ENCODE measurements around the gene EMID1.
"Not testable (repeated sequence)": the region's sequence is repeated elsewhere in the genome, so short reads cannot be mapped to it uniquely, and the experiment has no call there.

EMID1 gene

DNA sequence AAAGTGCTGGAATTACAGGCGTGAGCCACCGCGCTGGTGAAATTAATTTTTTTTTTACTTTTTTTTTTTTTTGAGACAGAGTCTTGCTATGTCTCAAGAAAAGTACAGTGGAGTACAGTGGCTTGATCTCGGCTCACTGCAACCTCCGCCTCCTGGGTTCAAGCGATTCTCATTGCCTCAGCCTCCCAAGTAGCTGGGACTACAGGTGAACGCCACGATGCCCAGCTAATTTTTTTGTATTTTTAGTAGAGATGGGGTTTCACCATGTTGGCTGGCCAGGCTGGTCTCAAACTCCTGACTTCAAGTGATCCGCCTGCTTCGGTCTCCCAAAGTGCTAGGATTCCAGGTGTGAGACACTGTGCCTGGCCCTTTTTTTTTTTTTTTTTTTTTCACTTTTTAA lies 42.2 kb downstream of the EMID1 start:
- not testable (repeated sequence) for H3K27ac Mint-ChIP-seq, DNase-seq, H3K4me3 Mint-ChIP-seq, H3K9me3 Mint-ChIP-seq, H3K4me1 Mint-ChIP-seq, H3K36me3 Mint-ChIP-seq
- CTCF ChIA-PET, result interaction anchor here (1.3 kb wide), 1 partner anchor 81 kb away, joined by 3 read pairs; no protein-coding TSS in a partner anchor
- H3K27me3 Mint-ChIP-seq, result peaks cover 31% of the 10 kb centered on the region

- no peak for DNase-seq
- CTCF ChIA-PET, result no interaction called here
- Mint-ChIP-seq H3K9me3 (no peaks in the 10 kb centered on the region), H3K4me1 (no peaks in the 10 kb centered on the region), H3K27ac (no peak overlapping the region), H3K36me3 (no peaks in the 10 kb centered on the region), H3K4me3 (no peak overlapping the region), H3K27me3 (peaks cover 19% of the 10 kb centered on the region)
These were observed 45.6 kb downstream of the EMID1 start for GRCh38 chr22:29251265-29251664.

DNA sequence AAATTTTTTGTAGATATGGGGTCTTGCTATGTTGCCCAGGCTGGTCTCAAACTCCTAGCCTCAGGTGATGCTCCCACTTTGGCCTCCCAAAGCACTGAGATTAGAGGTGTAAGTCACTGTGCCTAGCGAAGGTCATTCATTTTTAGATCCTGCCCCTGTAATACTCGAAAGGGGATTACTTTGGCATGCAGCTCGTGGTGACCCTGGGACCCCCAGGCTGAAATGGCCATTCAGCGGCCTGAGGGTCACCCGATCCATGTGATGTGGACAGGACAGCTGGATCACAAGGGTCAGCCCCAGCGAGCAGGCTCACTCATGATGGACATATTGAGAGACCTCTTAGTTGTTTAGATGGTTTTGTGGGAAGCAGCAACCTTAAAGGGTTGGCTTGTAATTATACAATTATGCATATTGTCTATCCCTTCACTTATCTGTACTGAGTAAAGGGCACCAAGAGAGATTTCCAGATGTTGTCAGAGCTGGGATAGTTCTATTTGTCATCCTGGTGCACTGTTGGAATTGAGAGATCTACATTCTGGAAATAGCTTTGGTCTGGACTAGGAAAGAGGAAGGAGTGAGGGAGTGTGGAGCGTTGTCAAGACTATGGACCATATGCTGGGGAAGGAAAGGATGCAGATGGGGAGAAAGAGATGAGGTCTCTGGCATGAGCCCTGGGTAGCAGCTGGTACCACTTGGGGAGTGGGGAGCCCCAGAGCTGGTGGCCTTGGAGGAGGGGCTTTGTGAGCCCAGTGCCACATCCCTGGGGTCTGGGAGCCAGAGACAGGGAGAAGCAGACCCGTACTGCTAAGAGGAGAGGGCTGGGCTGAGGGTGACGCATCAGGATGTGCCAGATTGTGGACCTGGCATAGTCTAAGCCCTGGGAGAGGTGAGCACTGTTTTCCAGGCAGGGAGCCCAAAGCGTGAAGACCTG lies 46.5 kb downstream of the EMID1 start:
- Mint-ChIP-seq H3K9me3 (no peaks in the 10 kb centered on the region), H3K36me3 (no peaks in the 10 kb centered on the region), H3K4me1 (no peaks in the 10 kb centered on the region), H3K27ac (no peak overlapping the region), H3K27me3 (peaks cover 16% of the 10 kb centered on the region), H3K4me3 (no peak overlapping the region)
- CTCF ChIA-PET, result no interaction called here
- no peak for DNase-seq

DNA sequence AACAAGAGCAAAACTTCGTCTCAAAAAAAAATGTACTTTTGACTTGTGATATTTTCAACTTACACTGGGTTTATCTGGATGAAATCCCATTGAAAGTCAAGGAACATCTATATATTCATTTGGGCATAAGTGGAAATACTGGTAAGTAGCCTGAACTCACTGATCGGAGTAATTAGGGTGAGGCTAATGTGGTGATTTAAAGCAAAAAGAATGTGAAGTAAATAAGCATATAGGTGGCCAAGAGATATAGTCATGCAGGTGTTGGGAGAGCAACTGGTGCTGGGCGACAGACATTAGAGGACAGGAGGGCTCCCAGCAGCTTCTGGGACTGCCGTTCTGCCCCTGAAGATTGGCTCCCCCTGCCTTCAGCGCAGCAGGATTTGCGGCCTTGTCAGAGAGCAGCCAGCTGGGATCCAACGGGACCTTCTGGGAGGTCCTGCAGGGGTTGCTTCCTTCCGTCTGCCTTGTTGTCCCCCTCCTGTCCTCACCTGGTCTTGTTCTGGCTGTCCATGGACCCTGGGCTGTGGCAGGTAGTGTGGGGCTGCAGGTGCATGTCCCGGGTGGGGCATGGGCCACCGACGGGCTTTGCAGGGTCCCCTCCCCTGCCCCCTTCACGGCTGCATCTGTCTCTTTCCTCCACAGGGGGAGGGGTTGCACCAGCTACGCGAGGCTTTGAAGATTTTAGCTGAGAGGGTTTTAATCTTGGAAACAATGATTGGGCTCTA lies 48.0 kb downstream of the EMID1 start:
- no peak overlapping the region for H3K27ac Mint-ChIP-seq
- CTCF ChIA-PET, result interaction anchor here (1.4 kb wide), 1 partner anchor 8 kb away, joined by 3 read pairs; no protein-coding TSS in a partner anchor
- no peaks in the 10 kb centered on the region for H3K9me3 Mint-ChIP-seq
- no peak overlapping the region for H3K4me3 Mint-ChIP-seq
- peaks cover 16% of the 10 kb centered on the region for H3K27me3 Mint-ChIP-seq
- no peak for DNase-seq
- H3K4me1 Mint-ChIP-seq, result peaks cover 6% of the 10 kb centered on the region
- H3K36me3 Mint-ChIP-seq, result no peaks in the 10 kb centered on the region

DNA sequence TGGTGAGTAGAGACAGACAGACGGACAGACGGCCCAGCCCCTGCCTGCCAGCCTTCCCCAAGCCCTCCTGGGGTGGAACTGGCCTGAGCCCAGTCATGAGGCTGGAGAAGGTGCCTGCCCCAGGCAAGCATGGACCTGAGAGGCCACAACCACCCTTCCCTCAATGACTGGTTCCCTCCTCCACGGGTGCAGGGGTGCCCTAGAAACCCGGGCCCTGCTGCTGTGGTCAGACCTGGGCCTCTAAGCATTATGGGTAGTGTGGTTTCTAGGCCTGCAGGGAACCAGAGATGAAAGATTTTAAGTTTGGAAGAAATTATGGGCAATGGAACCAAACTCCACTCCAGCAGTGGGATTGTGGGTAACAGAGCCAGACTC lies 48.6 kb downstream of the EMID1 start:
- no peak overlapping the region for H3K4me3 Mint-ChIP-seq
- CTCF ChIA-PET, result interaction anchor here (1.4 kb wide), 1 partner anchor 8 kb away, joined by 3 read pairs; no protein-coding TSS in a partner anchor
- H3K27ac Mint-ChIP-seq, result no peak overlapping the region
- peaks cover 16% of the 10 kb centered on the region for H3K27me3 Mint-ChIP-seq
- H3K4me1 Mint-ChIP-seq, result peaks cover 6% of the 10 kb centered on the region
- no peaks in the 10 kb centered on the region for H3K9me3 Mint-ChIP-seq
- no peaks in the 10 kb centered on the region for H3K36me3 Mint-ChIP-seq
- no peak for DNase-seq

DNA sequence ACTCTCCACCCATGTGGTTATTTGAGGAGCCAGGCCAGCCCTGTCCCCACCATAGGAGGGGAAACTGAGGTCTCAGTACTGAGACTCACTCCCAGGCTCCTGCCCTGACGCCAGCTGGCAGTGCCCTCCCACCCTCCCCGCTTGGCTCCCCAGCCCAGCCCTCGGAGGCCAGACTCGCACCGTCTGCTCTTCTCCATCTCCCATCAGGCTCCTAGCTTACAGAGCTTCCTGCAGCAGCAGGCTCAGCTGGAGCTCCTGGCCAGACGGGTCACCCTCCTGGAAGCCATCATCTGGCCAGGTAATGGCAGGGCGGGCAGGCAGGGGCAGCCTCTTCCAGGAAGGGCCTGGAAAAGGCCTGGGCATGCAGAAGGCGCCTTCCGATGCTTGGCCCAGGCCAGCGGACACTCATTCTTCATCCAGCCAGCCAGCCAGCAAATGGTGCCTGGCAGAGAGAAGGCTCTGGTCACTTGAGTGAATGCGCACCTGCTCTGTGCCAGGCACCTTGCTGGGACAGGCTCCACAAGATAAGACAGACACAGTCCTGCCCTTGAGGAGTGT lies 49.4 kb downstream of the EMID1 start:
- Mint-ChIP-seq H3K27ac (no peak overlapping the region), H3K27me3 (peaks cover 12% of the 10 kb centered on the region), H3K36me3 (no peaks in the 10 kb centered on the region), H3K9me3 (no peaks in the 10 kb centered on the region), H3K4me3 (no peak overlapping the region), H3K4me1 (peaks cover 6% of the 10 kb centered on the region)
- no peak for DNase-seq
- CTCF ChIA-PET, result interaction anchor here (1.4 kb wide), 1 partner anchor 9 kb away, joined by 3 read pairs; no protein-coding TSS in a partner anchor

DNA sequence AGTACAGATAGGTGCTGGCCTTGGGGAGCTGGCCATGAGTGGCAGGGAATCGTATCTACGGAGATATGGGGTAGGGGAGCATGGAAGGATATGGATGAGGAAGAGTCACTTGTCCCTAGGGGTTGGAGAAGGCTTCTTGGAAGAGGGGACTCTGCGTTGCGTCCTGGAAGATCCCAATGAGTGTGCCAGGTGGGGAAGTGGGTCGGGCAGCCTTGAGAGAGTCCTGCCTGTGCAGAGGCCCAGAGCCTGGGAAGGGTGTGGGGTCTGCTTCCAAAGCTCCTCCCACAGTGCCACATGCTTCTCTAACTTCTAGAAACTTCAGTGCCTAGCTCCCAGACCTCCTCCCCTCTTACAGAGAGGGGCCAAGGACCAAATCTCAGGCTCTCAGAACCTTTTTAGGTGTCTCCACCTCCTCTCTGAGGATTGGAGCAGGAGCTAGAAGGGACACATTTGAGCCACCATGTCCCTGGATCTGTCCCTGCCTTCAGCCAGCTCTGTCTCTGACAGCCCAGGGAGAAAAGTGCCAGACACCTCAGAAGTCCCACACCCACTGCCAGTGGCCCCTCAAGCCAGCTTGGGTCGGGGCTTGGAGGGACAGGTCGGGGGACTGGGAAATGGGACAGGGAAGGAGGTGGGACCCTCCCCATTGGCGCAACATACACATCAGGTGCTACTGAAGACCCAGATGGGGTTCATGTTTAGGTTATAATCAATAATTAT lies 51.1 kb downstream of the EMID1 start:
- no peaks in the 10 kb centered on the region for H3K36me3 Mint-ChIP-seq
- no peak overlapping the region for H3K27ac Mint-ChIP-seq
- H3K4me1 Mint-ChIP-seq, result peaks cover 6% of the 10 kb centered on the region
- no peak overlapping the region for H3K4me3 Mint-ChIP-seq
- H3K27me3 Mint-ChIP-seq, result peaks cover 12% of the 10 kb centered on the region
- CTCF ChIA-PET, result interaction anchor here (0.9 to 1.4 kb wide), 2 partner anchors 10 to 11 kb away, joined by 4 to 5 read pairs; no protein-coding TSS in a partner anchor
- no peak for DNase-seq
- no peaks in the 10 kb centered on the region for H3K9me3 Mint-ChIP-seq

- peaks cover 6% of the 10 kb centered on the region for H3K4me1 Mint-ChIP-seq
- CTCF ChIA-PET, result no interaction called here
- DNase-seq, result no peak
- no peak overlapping the region for H3K4me3 Mint-ChIP-seq
- no peaks in the 10 kb centered on the region for H3K36me3 Mint-ChIP-seq
- no peak overlapping the region for H3K27ac Mint-ChIP-seq
- H3K9me3 Mint-ChIP-seq, result no peaks in the 10 kb centered on the region
- H3K27me3 Mint-ChIP-seq, result peaks cover 12% of the 10 kb centered on the region
These were observed 52.1 kb downstream of the EMID1 start for GRCh38 chr22:29257751-29258181.

- DNase-seq, result no peak
- Mint-ChIP-seq H3K27me3 (peaks cover 7% of the 10 kb centered on the region), H3K36me3 (no peaks in the 10 kb centered on the region), H3K9me3 (no peaks in the 10 kb centered on the region), H3K4me1 (peaks cover 6% of the 10 kb centered on the region), H3K4me3 (no peak overlapping the region), H3K27ac (no peak overlapping the region)
- CTCF ChIA-PET, result no interaction called here
These were observed 52.9 kb downstream of the EMID1 start for GRCh38 chr22:29258407-29259252.

DNA sequence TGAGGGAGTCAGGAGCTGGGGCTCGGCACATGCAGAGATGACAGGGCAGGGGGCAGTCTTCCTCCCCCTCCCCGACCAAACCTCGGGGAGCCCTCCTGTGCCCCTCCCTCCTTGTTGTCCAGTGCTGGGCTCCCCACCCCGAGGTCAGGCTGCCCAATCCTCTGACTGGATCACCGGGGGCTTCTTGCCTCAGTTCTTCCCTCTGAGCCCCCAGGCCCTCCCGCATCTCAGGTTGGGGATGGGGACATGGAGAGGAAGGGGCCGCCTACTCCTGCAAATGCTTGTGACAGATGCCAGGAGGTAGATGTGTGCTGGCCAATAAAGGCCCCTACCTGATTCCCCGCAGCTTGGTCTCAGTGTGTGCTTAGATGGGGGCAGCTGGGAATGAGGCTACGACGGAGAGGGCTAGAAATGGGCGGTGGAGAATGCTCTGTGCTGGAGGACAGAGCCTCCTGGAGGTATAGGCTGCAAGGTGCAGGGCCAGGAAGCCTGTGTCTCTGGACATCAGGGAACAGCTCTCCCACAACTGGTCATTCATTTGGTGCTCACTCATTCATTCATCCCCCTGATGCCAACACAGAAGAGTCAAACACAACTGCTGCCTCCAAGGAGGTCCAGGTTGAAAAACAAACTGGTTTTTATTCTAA lies 53.7 kb downstream of the EMID1 start:
- no peaks in the 10 kb centered on the region for H3K9me3 Mint-ChIP-seq
- no peaks in the 10 kb centered on the region for H3K36me3 Mint-ChIP-seq
- no peak overlapping the region for H3K27ac Mint-ChIP-seq
- H3K27me3 Mint-ChIP-seq, result peaks cover 7% of the 10 kb centered on the region
- no peak overlapping the region for H3K4me3 Mint-ChIP-seq
- H3K4me1 Mint-ChIP-seq, result peaks cover 6% of the 10 kb centered on the region
- CTCF ChIA-PET, result no interaction called here
- DNase-seq, result no peak

DNA sequence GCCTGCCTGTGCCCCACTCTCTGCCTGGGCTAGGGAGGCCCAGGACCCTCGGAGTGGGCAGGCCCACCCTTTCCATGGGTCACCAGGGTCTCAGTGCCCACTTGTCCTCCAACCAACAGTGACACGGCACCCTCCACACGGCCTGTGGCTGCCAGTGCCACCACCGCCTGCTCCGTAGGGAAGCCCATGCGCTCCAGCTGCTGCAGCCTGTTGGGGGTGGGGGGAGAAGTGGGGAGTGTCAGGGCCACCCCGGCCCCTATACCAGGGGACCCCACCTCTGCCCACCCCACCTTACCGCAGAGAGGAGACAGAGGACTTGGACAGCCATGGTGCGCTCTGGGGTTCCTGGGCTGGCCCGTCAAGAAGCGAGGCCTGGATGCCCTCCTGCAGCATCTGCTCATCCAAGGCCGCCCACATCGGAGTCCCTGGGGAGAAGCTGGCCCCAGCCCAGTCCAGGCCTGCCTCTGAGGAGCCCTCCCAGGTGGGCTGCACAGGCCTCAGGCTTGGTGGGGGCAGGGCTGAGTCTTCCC lies 54.4 kb downstream of the EMID1 start:
- CTCF ChIA-PET, result no interaction called here
- DNase-seq, result no peak
- Mint-ChIP-seq H3K4me3 (no peak overlapping the region), H3K27me3 (peaks cover 7% of the 10 kb centered on the region), H3K36me3 (no peaks in the 10 kb centered on the region), H3K9me3 (no peaks in the 10 kb centered on the region), H3K4me1 (peaks cover 6% of the 10 kb centered on the region), H3K27ac (no peak overlapping the region)

GRCh38 chr22:29260601-29261315 lies 55.1 kb downstream of the EMID1 start:
- H3K27ac Mint-ChIP-seq, result no peak overlapping the region
- no peak overlapping the region for H3K4me3 Mint-ChIP-seq
- CTCF ChIA-PET, result no interaction called here
- no peaks in the 10 kb centered on the region for H3K36me3 Mint-ChIP-seq
- H3K27me3 Mint-ChIP-seq, result peaks cover 3% of the 10 kb centered on the region
- DNase-seq, result no peak
- H3K4me1 Mint-ChIP-seq, result peaks cover 6% of the 10 kb centered on the region
- no peaks in the 10 kb centered on the region for H3K9me3 Mint-ChIP-seq
